GM18505 (cell line): ENCODE measurements around the gene PLEKHH1.
"Not testable (repeated sequence)": the region's sequence is repeated elsewhere in the genome, so short reads cannot be mapped to it uniquely, and the experiment has no call there.

Experiments used
- ATAC-seq: cut with Tn5 transposase; IDR thresholded peaks from one replicate; pipeline ENCODE4 v1.9.1; 2021; ENCODE audit not compliant: unreplicated experiment
- POLR2A ChIP-seq: IDR thresholded peaks from 4 replicates; pipeline ENCODE4 v1.6.1; 2011; ENCODE audit warnings: borderline replicate concordance; ENCODE audit not compliant: insufficient read depth, insufficient read length; ENCODE audit errors: extremely low read depth

The PLEKHH1 gene

GRCh38 chr14:67602995-67603545 is 70.0 kb downstream of the PLEKHH1 start:
- peak; percentile 54 for ATAC-seq
- TF ChIP-seq POLR2A: no peak

GRCh38 chr14:67607646-67608045 is 74.6 kb downstream of the PLEKHH1 start:
- TF ChIP-seq POLR2A: no peak
- no peak for ATAC-seq

GRCh38 chr14:67609642-67610310 is 76.7 kb downstream of the PLEKHH1 start:
- TF ChIP-seq POLR2A: no peak
- ATAC-seq: no peak

- no peak for TF ChIP-seq POLR2A
- ATAC-seq: no peak
Measured at GRCh38 chr14:67610491-67610890, 77.4 kb downstream of the PLEKHH1 start.

GRCh38 chr14:67618617-67619063 is 85.5 kb downstream of the PLEKHH1 start:
- no peak for TF ChIP-seq POLR2A
- ATAC-seq: no peak

- peak; percentile 89 for ATAC-seq
- peak; percentile 41 for TF ChIP-seq POLR2A
Measured at GRCh38 chr14:67619446-67620216, 86.5 kb downstream of the PLEKHH1 start, which contains the start of gene ARG2. ARG2 (plus strand) TSS chr14:67619920; CDS start chr14:67619978, 58 bp downstream.

- ATAC-seq: no peak
- TF ChIP-seq POLR2A: no peak
Measured at GRCh38 chr14:67620217-67620785, 87.2 kb downstream of the PLEKHH1 start.

- no peak for ATAC-seq
- no peak for TF ChIP-seq POLR2A
Measured at GRCh38 chr14:67622675-67623074, 89.6 kb downstream of the PLEKHH1 start.

- TF ChIP-seq POLR2A: no peak
- ATAC-seq: no peak
Measured at GRCh38 chr14:67623114-67623513, 90.0 kb downstream of the PLEKHH1 start.

- ATAC-seq: not testable (repeated sequence)
Measured at GRCh38 chr14:67626131-67626530, 93.0 kb downstream of the PLEKHH1 start.

- no peak for ATAC-seq
- no peak for TF ChIP-seq POLR2A
Measured at GRCh38 chr14:67627519-67627918, 94.4 kb downstream of the PLEKHH1 start.

GRCh38 chr14:67630186-67630585 is 97.1 kb downstream of the PLEKHH1 start:
- TF ChIP-seq POLR2A: no peak
- ATAC-seq: no peak

GRCh38 chr14:67630938-67631337 is 97.8 kb downstream of the PLEKHH1 start:
- no peak for TF ChIP-seq POLR2A
- no peak for ATAC-seq
